Ishikawa (cell line): ENCODE data around the gene LRIG2.

Source experiments
- EP300 ChIP-seq: IDR thresholded peaks from 2 replicates; pipeline ENCODE4 v1.6.1; 2012; ENCODE audit warnings: borderline replicate concordance
- RAD21 ChIP-seq: IDR thresholded peaks from 2 replicates; pipeline ENCODE4 v1.6.1; 2012; ENCODE audit warnings: low read depth
- TAF1 ChIP-seq: IDR thresholded peaks from 2 replicates; pipeline ENCODE4 v1.6.1; 2012; ENCODE audit warnings: low read depth, mild to moderate bottlenecking
- YY1 ChIP-seq: IDR thresholded peaks from 2 replicates; pipeline ENCODE4 v1.6.1; 2012; ENCODE audit warnings: low read depth

DNA sequence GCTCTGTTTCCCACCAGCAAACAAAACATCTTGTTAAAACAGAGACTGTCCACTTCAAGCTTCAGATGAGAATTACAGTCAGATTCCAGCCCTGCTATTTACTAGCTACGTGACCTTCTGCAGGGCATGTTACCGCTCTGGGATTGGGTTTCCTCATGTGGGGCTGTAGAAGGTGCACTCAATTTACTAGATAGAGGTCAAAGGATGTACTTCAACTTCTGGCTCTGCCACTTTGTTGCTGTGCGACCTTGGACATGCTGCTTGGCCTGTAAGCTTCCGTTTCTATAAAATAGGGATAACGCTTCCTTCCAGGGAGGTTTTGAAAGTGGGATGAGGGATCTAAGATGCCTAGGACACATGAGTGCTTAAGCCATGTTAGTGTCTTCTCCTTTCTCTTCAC is 46.0 kb upstream of the LRIG2 start:
- no peak for TF ChIP-seq RAD21
- TF ChIP-seq EP300, result no peak
- no peak for TF ChIP-seq TAF1
- no peak for TF ChIP-seq YY1
